Neural cell (in vitro differentiated cells): ENCODE measurements around the gene GASK1A. TPM values are rescaled to one million over a fixed set of nuclear protein-coding genes. Genes with fewer than 3 reads are reported as not detected.

Source experiments
- H2AFZ ChIP-seq: fragments of 200-600, 300-800 bp; sonication (generic), shearing (Covaris generic); 2 replicates; pipeline ENCODE4 v1.6.0; 2014; ENCODE audit warnings: low read depth, mild to moderate bottlenecking, antibody characterized with exemption, low read length, moderate library complexity
- H3F3A ChIP-seq: fragments of 200-600 bp; shearing (Covaris generic); 2 replicates; pipeline ENCODE4 v1.6.1; 2016; ENCODE audit warnings: mild to moderate bottlenecking, moderate library complexity, mixed read lengths, antibody characterized with exemption, low read length; ENCODE audit not compliant: insufficient read depth, poor library complexity, severe bottlenecking
- H3K27ac ChIP-seq: fragments of 200-600, 300-800 bp; sonication (generic), shearing (Covaris generic); 2 replicates; pipeline ENCODE4 v1.5.1; 2014; ENCODE audit warnings: mild to moderate bottlenecking, low read length, moderate library complexity
- H3K27me3 ChIP-seq: fragments of 300-800, 200-600 bp; sonication (generic), shearing (Covaris generic); 2 replicates; pipeline ENCODE4 v1.6.0; 2014; ENCODE audit warnings: mild to moderate bottlenecking, low read depth, low read length, moderate library complexity; ENCODE audit not compliant: insufficient read depth
- H3K36me3 ChIP-seq: fragments of 300-800, 200-600 bp; sonication (generic), shearing (Covaris generic); 2 replicates; pipeline ENCODE4 v1.5.1; 2014; ENCODE audit warnings: mild to moderate bottlenecking, antibody characterized with exemption, low read length, moderate library complexity; ENCODE audit not compliant: insufficient read depth
- H3K4me2 ChIP-seq: fragments of 300-800, 200-600 bp; sonication (generic), shearing (Covaris generic); 2 replicates; pipeline ENCODE4 v1.6.0; 2014; ENCODE audit warnings: mild to moderate bottlenecking, low read length
- H3K4me3 ChIP-seq: fragments of 300-800, 200-600 bp; sonication (generic), shearing (Covaris generic); 2 replicates; pipeline ENCODE4 v1.5.1; 2014; ENCODE audit warnings: mild to moderate bottlenecking, low read length, moderate library complexity
- H3K79me2 ChIP-seq: fragments of 200-600 bp; shearing (Covaris generic); replicated peaks from 2 replicates; pipeline ENCODE4 v1.6.0; 2014; ENCODE audit warnings: mild to moderate bottlenecking, low read length, moderate library complexity; ENCODE audit not compliant: insufficient read depth
- H3K9ac ChIP-seq: fragments of 300-800, 200-600 bp; sonication (generic), shearing (Covaris generic); 2 replicates; pipeline ENCODE4 v1.6.1; 2016; ENCODE audit warnings: mild to moderate bottlenecking, low read length, mixed read lengths
- H3K9me2 ChIP-seq: fragments of 200-600 bp; shearing (Covaris generic); 2 replicates; pipeline ENCODE4 v1.6.1; 2016; ENCODE audit warnings: mild to moderate bottlenecking, low read length, mixed read lengths; ENCODE audit not compliant: insufficient read depth
- H3K9me3 ChIP-seq: fragments of 200-600, 300-800 bp; sonication (generic), shearing (Covaris generic); 2 replicates; pipeline ENCODE4 v1.6.1; 2016; ENCODE audit warnings: mild to moderate bottlenecking, mixed run types, low read length, moderate library complexity, mixed read lengths
- H4K20me1 ChIP-seq: fragments of 200-600 bp; shearing (Covaris generic); 2 replicates; pipeline ENCODE4 v1.6.1; 2016; ENCODE audit warnings: mild to moderate bottlenecking, mixed run types; ENCODE audit not compliant: insufficient read depth
- EP300 ChIP-seq: fragments of 450-650 bp; conservative IDR thresholded peaks from 2 replicates; pipeline ENCODE4 v1.6.1; 2014; ENCODE audit warnings: antibody characterized with exemption, mild to moderate bottlenecking, moderate library complexity; ENCODE audit not compliant: poor library complexity, severe bottlenecking
- EZH2 ChIP-seq: fragments of 200-600, 300-800 bp; shearing (Covaris generic), sonication (generic); IDR thresholded peaks from 2 replicates; pipeline ENCODE4 v1.6.1; 2014; ENCODE audit warnings: antibody characterized with exemption, low read length, borderline replicate concordance, mild to moderate bottlenecking; ENCODE audit not compliant: insufficient read depth, poor library complexity, severe bottlenecking
- MXI1 ChIP-seq: fragments of 450-650 bp; conservative IDR thresholded peaks from 2 replicates; pipeline ENCODE4 v1.6.1; 2014; ENCODE audit warnings: antibody characterized with exemption, mild to moderate bottlenecking; ENCODE audit not compliant: poor library complexity, severe bottlenecking
- POLR2AphosphoS5 ChIP-seq: IDR thresholded peaks from 2 replicates; pipeline ENCODE4 v1.6.1; 2012
- RAD21 ChIP-seq: fragments of 450-650 bp; conservative IDR thresholded peaks from 2 replicates; pipeline ENCODE4 v1.6.1; 2014; ENCODE audit warnings: antibody characterized with exemption, mild to moderate bottlenecking, moderate library complexity
- REST ChIP-seq: IDR thresholded peaks from 2 replicates; pipeline ENCODE4 v1.6.1; 2012; ENCODE audit warnings: borderline replicate concordance
- SMC3 ChIP-seq: fragments of 450-650 bp; conservative IDR thresholded peaks from 2 replicates; pipeline ENCODE4 v1.6.1; 2014; ENCODE audit warnings: antibody characterized with exemption, mild to moderate bottlenecking, moderate library complexity; ENCODE audit not compliant: poor library complexity
- TAF1 ChIP-seq: IDR thresholded peaks from 2 replicates; pipeline ENCODE4 v1.6.1; 2012; ENCODE audit warnings: low read depth
- polyA plus RNA-seq: library from polyadenylated mRNA; depleted of rRNA; stranded (reverse); fragments of >200 nt; gene quantifications from 2 replicates; pipeline ENCODE4 v1.2.3, GENCODE V29; 2014
- TF ChIP-seq, protein P1 (sequence below): fragments of 450-650 bp; IDR thresholded peaks from 2 replicates; pipeline ENCODE4 v1.5.1; 2014; ENCODE audit warnings: antibody characterized with exemption, mild to moderate bottlenecking, moderate library complexity; ENCODE audit not compliant: poor library complexity, severe bottlenecking

The GASK1A gene
- polyA plus RNA-seq, 1 donor from 2014 or later = not detected

GRCh38 chr3:43073116-43073835 lies 94.2 kb downstream of the GASK1A start:
- Histone ChIP-seq H3K9ac (no peak overlapping the region), H3K4me3 (no peak overlapping the region), H3K9me2 (no peaks in the 10 kb centered on the region), H3K4me2 (no peak overlapping the region), H3K27me3 (no peaks in the 10 kb centered on the region), H3K9me3 (no peaks in the 10 kb centered on the region), H4K20me1 (no peaks in the 10 kb centered on the region), H3K79me2 (no peaks in the 10 kb centered on the region), H3K36me3 (no peaks in the 10 kb centered on the region), H3F3A (no peaks in the 10 kb centered on the region), H3K27ac (no peak overlapping the region), H2AFZ (no peak overlapping the region)
- no peak for TF ChIP-seq MXI1
- no peak for TF ChIP-seq SMC3
- TF ChIP-seq, protein P1, sequence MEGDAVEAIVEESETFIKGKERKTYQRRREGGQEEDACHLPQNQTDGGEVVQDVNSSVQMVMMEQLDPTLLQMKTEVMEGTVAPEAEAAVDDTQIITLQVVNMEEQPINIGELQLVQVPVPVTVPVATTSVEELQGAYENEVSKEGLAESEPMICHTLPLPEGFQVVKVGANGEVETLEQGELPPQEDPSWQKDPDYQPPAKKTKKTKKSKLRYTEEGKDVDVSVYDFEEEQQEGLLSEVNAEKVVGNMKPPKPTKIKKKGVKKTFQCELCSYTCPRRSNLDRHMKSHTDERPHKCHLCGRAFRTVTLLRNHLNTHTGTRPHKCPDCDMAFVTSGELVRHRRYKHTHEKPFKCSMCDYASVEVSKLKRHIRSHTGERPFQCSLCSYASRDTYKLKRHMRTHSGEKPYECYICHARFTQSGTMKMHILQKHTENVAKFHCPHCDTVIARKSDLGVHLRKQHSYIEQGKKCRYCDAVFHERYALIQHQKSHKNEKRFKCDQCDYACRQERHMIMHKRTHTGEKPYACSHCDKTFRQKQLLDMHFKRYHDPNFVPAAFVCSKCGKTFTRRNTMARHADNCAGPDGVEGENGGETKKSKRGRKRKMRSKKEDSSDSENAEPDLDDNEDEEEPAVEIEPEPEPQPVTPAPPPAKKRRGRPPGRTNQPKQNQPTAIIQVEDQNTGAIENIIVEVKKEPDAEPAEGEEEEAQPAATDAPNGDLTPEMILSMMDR = no peak
- TF ChIP-seq TAF1 = no peak
- no peak for TF ChIP-seq POLR2AphosphoS5
- no peak for TF ChIP-seq RAD21
- no peak for TF ChIP-seq EZH2
- no peak for TF ChIP-seq REST
- TF ChIP-seq EP300 = no peak

GRCh38 chr3:43073836-43074220 lies 94.7 kb downstream of the GASK1A start:
- no peak overlapping the region for H3K4me2 ChIP-seq
- H3K27ac ChIP-seq = no peak overlapping the region
- no peaks in the 10 kb centered on the region for H3K36me3 ChIP-seq

More at GRCh38 chr3:43073836-43074220, 94.7 kb downstream of the GASK1A start:
- TF ChIP-seq EZH2 (no peak), MXI1 (no peak), POLR2AphosphoS5 (no peak), SMC3 (no peak), EP300 (no peak), TAF1 (no peak), REST (no peak), RAD21 (no peak)
- TF ChIP-seq, protein P1 = no peak
- Histone ChIP-seq H3K9me3 (no peaks in the 10 kb centered on the region), H3K9ac (no peak overlapping the region), H3K27me3 (no peaks in the 10 kb centered on the region), H3K4me3 (no peak overlapping the region), H2AFZ (no peak overlapping the region), H3K9me2 (no peaks in the 10 kb centered on the region), H3F3A (no peaks in the 10 kb centered on the region), H4K20me1 (no peaks in the 10 kb centered on the region), H3K79me2 (no peaks in the 10 kb centered on the region)
